GM10266 (cell line): ENCODE data around the gene ARHGAP26.

Source experiments
- DNase-seq: peaks from one replicate; pipeline ENCODE4 v3.0.0; 2012; ENCODE audit errors: extremely low spot score
- TF ChIP-seq, protein P1 (sequence below): IDR thresholded peaks from 2 replicates; pipeline ENCODE4 v1.5.1; 2012; ENCODE audit warnings: mild to moderate bottlenecking, low read depth; ENCODE audit not compliant: control insufficient read depth, insufficient read depth; ENCODE audit errors: missing control alignments

Gene ARHGAP26

DNA sequence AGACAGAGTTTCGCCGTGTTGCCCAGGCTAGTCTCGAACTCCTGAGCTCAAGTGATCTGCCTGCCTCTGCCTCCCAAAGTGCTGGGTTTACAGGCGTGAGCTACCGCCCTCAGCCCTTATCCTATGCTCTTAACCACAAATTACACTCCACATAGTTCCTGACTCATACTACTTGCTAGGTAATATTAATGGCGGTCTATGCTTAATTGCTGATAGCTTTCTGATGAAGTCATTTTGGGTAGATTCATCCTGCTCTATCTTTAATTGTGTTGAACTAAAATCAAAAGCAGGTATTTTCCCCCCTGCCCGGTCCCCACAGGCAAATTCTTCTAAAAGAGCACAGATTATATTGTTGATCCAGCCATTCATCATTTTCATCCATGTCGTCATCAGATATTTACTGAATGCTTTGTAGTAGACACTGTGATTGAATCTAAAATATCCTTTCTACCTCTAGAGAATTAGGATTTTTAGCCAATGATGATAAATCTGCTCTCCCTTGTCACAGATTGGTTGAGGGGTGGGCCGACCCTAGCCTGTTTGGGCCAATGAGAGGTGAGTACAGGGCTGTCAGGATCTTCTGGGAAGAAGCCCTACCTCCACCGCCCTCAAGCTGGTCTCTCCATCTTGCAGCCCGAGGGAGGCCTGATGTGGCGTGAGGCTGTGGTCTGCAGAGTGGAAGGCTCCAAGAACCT, 488.5 kb downstream of the ARHGAP26 start:
- TF ChIP-seq, protein P1, sequence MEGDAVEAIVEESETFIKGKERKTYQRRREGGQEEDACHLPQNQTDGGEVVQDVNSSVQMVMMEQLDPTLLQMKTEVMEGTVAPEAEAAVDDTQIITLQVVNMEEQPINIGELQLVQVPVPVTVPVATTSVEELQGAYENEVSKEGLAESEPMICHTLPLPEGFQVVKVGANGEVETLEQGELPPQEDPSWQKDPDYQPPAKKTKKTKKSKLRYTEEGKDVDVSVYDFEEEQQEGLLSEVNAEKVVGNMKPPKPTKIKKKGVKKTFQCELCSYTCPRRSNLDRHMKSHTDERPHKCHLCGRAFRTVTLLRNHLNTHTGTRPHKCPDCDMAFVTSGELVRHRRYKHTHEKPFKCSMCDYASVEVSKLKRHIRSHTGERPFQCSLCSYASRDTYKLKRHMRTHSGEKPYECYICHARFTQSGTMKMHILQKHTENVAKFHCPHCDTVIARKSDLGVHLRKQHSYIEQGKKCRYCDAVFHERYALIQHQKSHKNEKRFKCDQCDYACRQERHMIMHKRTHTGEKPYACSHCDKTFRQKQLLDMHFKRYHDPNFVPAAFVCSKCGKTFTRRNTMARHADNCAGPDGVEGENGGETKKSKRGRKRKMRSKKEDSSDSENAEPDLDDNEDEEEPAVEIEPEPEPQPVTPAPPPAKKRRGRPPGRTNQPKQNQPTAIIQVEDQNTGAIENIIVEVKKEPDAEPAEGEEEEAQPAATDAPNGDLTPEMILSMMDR = no peak
- DNase-seq = no peak

DNA sequence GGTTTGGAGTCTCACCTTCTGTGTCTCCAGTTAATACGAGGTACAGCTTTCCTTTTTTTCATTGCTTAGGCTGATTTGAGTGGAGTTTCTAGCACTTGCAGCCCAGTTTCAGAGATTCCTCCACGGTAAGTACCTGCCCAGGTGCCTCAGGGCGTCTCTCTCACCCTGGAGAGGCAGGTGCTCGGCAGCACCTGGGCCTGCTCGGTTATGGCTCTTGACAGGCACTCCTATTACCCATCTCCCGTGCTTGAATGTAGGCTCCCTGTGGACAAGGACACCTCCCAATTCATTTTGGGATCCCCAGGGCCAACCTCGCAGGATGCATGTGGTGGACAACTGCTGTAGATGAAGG, 489.1 kb downstream of the ARHGAP26 start:
- DNase-seq = no peak
- TF ChIP-seq, protein P1 = no peak

DNA sequence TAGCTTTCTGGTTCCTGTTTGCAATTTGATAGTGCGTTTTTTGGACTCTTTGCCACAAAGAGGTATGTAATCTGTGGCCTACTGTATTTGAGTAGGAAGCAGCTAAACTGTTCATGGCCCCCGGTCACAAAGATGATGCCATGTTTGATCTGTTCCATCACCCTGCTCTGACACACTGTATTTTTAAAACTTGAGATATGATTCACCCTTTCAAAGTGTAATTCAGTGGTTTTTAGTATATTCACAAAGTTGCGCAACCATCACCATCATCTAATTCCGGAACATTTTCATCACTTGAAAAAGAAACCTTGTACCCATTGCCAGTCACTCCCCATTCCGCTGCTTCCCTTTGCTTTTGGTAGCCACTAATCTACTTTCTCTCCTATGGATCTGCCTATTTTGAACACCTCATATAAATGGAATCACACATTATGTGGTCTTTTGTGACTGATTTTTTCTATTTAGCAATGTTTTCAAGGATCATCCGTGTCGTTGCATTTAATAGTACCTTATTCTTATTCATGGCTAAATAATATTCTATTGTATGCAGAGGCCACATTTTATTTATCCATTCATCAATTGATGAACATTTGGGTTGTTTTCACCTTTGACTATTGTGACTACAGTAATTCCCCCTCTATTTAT, 491.7 kb downstream of the ARHGAP26 start:
- TF ChIP-seq, protein P1 = no peak
- no peak for DNase-seq

DNA sequence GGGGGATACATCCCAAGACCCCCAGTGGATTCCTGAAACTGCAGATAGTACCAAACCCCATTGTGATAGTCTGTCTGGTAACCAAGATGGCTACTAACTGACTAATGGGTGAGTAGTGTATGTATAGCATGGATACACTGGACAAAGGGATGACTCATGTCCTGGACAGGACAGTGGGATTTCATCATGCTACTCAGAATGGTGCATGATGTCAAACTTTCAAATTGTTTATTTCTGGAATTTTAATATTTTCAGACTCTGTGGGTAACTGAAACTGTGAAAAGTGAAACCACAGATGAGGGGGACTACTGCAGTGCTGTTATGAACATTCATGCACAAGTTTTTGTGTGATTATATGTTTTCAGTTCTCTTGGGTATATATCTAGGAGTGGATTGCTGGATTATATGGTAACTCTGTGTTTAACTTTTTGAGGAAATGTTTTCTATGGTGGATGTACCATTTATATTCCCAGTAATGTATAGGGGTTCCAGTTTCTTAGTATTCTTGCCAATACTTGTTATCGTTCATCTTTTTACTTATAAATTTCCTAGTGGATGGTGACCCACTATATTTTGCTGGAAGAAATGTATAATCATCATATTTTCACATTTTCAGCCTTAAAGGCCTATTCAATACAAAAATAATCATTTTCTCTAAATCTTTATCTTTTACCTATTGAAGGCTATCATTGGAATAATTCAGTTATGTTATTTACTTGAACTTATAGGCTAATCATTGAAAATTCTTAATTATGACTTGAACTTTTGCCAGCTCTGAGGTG, 492.4 kb downstream of the ARHGAP26 start:
- TF ChIP-seq, protein P1 = no peak
- no peak for DNase-seq

DNA sequence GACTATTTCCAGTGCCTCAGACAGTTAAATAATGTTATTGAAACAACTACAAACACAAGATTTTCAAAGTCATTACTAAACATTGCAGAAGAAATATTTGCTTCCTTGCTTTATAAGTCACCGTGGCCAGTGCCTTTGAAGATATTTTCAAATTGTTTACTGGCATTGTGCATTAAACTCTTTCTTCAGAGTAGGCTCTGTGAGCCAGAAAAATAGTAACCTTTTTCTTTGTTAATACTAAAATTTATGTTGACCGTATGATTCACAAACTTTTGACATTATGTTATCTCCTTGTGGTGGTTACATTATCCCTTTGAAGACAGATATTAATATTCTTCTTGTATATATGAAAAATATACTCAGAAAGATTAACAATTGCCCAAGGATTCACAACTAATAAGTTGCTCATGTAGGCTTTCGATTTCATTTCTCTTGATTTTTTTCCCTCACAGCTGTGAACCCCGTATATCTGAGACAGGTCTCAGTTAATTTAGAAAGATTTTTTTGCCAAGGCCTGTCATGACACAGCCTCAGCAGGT, 493.2 kb downstream of the ARHGAP26 start:
- no peak for DNase-seq
- TF ChIP-seq, protein P1 = no peak

DNA sequence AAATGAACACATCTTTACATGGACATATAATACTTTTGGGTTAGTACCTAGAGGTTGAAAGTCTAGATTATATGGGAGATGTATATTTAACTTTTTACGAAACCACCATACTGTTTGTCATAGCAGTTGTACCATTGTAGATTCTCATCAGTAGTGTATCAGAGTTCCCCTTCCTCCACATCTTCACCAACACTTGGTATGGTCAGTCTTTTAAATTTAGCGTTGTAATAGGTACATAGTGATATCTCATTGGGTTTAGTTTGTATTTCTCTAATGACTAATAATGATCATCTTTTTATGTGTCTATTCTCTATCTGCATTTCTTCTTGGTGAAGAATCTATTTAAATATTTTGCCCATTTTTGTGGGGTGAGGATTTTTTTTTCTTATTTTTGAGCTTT, 495.8 kb downstream of the ARHGAP26 start:
- no peak for DNase-seq

More for the DNA sequence above, 495.8 kb downstream of the ARHGAP26 start:
- TF ChIP-seq, protein P1 = no peak
